Measurements from ENCODE around the gene LRRC71. TPM values are rescaled to one million over a fixed set of nuclear protein-coding genes. Genes with fewer than 3 reads are reported as not detected.

Gene LRRC71
- total and polyA plus RNA-seq, 2 of the 13 experiments (the other 11 are each of a cell fraction or from before 2014, with no cell fraction given): not detected

DNA sequence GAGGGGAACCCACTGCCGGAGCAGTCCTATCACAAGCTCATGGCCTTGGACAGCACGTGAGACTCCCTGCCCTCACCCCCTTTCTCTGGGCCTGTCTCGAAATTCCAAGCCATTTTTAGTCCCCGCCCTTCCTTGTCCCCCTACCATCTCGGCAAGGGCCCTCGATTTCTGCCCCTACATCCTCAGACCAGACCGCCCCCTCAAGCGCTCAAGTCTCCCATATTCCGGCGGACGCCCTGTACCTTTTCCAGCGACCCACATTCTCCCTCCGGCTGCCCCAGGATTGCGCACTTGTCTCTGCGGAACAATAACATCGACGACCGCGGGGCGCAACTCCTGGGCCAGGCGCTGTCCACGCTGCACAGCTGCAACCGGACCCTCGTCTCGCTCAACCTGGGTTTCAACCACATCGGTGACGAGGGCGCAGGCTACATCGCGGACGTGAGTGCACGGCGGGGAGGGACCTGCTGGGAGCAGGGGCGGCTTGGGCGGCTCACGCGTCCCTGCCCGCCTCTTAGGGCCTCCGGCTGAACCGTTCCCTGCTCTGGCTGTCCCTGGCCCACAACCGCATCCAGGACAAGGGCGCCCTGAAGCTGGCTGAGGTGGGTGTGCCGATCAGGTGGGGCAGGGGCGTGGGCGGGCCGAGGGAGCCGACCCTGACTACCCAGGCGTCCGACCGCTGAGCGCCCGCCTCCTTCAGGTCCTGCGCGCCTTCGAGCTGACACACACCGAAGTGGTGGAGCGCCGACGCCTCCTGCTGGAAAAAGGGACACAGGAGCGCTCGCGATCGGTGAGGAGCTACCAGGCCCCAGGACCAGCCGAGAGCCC lies 7.0 kb downstream of the LRRC71 start (continued):
- TF ChIP-seq, protein P1, sequence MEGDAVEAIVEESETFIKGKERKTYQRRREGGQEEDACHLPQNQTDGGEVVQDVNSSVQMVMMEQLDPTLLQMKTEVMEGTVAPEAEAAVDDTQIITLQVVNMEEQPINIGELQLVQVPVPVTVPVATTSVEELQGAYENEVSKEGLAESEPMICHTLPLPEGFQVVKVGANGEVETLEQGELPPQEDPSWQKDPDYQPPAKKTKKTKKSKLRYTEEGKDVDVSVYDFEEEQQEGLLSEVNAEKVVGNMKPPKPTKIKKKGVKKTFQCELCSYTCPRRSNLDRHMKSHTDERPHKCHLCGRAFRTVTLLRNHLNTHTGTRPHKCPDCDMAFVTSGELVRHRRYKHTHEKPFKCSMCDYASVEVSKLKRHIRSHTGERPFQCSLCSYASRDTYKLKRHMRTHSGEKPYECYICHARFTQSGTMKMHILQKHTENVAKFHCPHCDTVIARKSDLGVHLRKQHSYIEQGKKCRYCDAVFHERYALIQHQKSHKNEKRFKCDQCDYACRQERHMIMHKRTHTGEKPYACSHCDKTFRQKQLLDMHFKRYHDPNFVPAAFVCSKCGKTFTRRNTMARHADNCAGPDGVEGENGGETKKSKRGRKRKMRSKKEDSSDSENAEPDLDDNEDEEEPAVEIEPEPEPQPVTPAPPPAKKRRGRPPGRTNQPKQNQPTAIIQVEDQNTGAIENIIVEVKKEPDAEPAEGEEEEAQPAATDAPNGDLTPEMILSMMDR (CRISPR knock-in tag; IDR thresholded peaks at IDR 0.05): peak; percentile 91
- TF ChIP-seq, protein P2, sequence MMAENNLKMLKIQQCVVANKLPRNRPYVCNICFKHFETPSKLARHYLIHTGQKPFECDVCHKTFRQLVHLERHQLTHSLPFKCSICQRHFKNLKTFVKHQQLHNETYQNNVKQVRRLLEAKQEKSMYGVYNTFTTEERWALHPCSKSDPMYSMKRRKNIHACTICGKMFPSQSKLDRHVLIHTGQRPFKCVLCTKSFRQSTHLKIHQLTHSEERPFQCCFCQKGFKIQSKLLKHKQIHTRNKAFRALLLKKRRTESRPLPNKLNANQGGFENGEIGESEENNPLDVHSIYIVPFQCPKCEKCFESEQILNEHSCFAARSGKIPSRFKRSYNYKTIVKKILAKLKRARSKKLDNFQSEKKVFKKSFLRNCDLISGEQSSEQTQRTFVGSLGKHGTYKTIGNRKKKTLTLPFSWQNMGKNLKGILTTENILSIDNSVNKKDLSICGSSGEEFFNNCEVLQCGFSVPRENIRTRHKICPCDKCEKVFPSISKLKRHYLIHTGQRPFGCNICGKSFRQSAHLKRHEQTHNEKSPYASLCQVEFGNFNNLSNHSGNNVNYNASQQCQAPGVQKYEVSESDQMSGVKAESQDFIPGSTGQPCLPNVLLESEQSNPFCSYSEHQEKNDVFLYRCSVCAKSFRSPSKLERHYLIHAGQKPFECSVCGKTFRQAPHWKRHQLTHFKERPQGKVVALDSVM (CRISPR knock-in tag; IDR thresholded peaks at IDR 0.05): no peak
- TF ChIP-seq ZSCAN31 (CRISPR knock-in tag; IDR thresholded peaks at IDR 0.05; ENCODE audit: low read depth): no peak
- no peak for TF ChIP-seq TBX2 (CRISPR knock-in tag; IDR thresholded peaks at IDR 0.05; ENCODE audit: borderline replicate concordance)
- TF ChIP-seq ZFY (CRISPR knock-in tag; IDR thresholded peaks at IDR 0.05): peak; percentile 36; the same call in 1 of the 2 replicates
- TF ChIP-seq, protein P3, sequence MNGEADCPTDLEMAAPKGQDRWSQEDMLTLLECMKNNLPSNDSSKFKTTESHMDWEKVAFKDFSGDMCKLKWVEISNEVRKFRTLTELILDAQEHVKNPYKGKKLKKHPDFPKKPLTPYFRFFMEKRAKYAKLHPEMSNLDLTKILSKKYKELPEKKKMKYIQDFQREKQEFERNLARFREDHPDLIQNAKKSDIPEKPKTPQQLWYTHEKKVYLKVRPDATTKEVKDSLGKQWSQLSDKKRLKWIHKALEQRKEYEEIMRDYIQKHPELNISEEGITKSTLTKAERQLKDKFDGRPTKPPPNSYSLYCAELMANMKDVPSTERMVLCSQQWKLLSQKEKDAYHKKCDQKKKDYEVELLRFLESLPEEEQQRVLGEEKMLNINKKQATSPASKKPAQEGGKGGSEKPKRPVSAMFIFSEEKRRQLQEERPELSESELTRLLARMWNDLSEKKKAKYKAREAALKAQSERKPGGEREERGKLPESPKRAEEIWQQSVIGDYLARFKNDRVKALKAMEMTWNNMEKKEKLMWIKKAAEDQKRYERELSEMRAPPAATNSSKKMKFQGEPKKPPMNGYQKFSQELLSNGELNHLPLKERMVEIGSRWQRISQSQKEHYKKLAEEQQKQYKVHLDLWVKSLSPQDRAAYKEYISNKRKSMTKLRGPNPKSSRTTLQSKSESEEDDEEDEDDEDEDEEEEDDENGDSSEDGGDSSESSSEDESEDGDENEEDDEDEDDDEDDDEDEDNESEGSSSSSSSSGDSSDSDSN (CRISPR knock-in tag; IDR thresholded peaks at IDR 0.05): peak; percentile 55
- TF ChIP-seq ZNF772 (CRISPR knock-in tag; IDR thresholded peaks at IDR 0.05): no peak
- TF ChIP-seq, protein P4, sequence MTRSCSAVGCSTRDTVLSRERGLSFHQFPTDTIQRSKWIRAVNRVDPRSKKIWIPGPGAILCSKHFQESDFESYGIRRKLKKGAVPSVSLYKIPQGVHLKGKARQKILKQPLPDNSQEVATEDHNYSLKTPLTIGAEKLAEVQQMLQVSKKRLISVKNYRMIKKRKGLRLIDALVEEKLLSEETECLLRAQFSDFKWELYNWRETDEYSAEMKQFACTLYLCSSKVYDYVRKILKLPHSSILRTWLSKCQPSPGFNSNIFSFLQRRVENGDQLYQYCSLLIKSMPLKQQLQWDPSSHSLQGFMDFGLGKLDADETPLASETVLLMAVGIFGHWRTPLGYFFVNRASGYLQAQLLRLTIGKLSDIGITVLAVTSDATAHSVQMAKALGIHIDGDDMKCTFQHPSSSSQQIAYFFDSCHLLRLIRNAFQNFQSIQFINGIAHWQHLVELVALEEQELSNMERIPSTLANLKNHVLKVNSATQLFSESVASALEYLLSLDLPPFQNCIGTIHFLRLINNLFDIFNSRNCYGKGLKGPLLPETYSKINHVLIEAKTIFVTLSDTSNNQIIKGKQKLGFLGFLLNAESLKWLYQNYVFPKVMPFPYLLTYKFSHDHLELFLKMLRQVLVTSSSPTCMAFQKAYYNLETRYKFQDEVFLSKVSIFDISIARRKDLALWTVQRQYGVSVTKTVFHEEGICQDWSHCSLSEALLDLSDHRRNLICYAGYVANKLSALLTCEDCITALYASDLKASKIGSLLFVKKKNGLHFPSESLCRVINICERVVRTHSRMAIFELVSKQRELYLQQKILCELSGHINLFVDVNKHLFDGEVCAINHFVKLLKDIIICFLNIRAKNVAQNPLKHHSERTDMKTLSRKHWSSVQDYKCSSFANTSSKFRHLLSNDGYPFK (CRISPR knock-in tag; IDR thresholded peaks at IDR 0.05; ENCODE audit: borderline replicate concordance): no peak
- TF ChIP-seq TCF12 (IDR thresholded peaks at IDR 0.05): no peak
- peak; percentile 40; the same call in 1 of the 2 replicates for TF ChIP-seq TCF12 (CRISPR knock-in tag; IDR thresholded peaks at IDR 0.05)
- TF ChIP-seq ZNF777 (CRISPR knock-in tag; IDR thresholded peaks at IDR 0.05): peak; percentile 91
- TF ChIP-seq REL (CRISPR knock-in tag; conservative IDR thresholded peaks at IDR 0.05): no peak
- no peak for TF ChIP-seq ZNF24 (IDR thresholded peaks at IDR 0.05)
- no peak for TF ChIP-seq SIN3A (IDR thresholded peaks at IDR 0.05; ENCODE audit: borderline replicate concordance, low read depth, low read length)
- TF ChIP-seq FOXM1 (CRISPR knock-in tag; IDR thresholded peaks at IDR 0.05): no peak
- TF ChIP-seq GABPB1 (CRISPR knock-in tag; IDR thresholded peaks at IDR 0.05): peak; percentile 41; the same call in 1 of the 2 replicates
- TF ChIP-seq ZBTB8A (CRISPR knock-in tag; IDR thresholded peaks at IDR 0.05; ENCODE audit: borderline replicate concordance, low read depth): no peak
- TF ChIP-seq ZNF264 (CRISPR knock-in tag; IDR thresholded peaks at IDR 0.05): no peak
- TF ChIP-seq ZFX (CRISPR knock-in tag; IDR thresholded peaks at IDR 0.05; ENCODE audit: low read depth): no peak

Data from HepG2 (cell line).